ENCODE results near the gene NUP50. TPM values are rescaled to one million over a fixed set of nuclear protein-coding genes. Genes with fewer than 3 reads are reported as not detected.

The NUP50 gene
- polyA plus RNA-seq, 1 donor (not counting 4 experiments of a cell fraction or from before 2014, with no cell fraction given) = 28.1 TPM

GRCh38 chr22:45208993-45209838, 45.5 kb downstream of the NUP50 start:
- no peaks in the 10 kb centered on the region for H3K9me3 ChIP-seq (ENCODE audit: control insufficient read depth, low read depth, low read length)
- peaks cover 27% of the 10 kb centered on the region for H4K20me1 ChIP-seq (ENCODE audit: control insufficient read depth, extremely low read depth, insufficient read depth, low read length)
- no peak overlapping the region for H3K27ac ChIP-seq (ENCODE audit: control insufficient read depth, insufficient read depth, low read length)
- FAIRE-seq (peak; percentile 20), DNase-seq (ENCODE audit: low read depth, low spot score) (no peak)
- TF ChIP-seq EZH2 (IDR thresholded peaks at IDR 0.05; ENCODE audit: low read length) (no peak), CTCF (optimal IDR thresholded peaks at IDR 0.05 in 1 of 3, IDR thresholded peaks at IDR 0.05 in 1 of 3, conservative IDR thresholded peaks at IDR 0.05 in 1 of 3; ENCODE audit: extremely low read depth in 1 of 3, insufficient read depth in 2 of 3, low read length in 3 of 3) (peak; percentile 59 to 92 (median 60))
- no peaks in the 10 kb centered on the region for H3K9me1 ChIP-seq (ENCODE audit: control insufficient read depth, extremely low read depth, insufficient read depth, low read length)
- peaks cover 56% of the 10 kb centered on the region for H3K79me2 ChIP-seq (ENCODE audit: control insufficient read depth, insufficient read depth, low read length)
- no peak overlapping the region for H3K9ac ChIP-seq (ENCODE audit: control insufficient read depth, extremely low read depth, insufficient read depth, low read length)
- dilution Hi-C loops (cut with MboI; ENCODE audit: extremely low pct_ligation_motif_present, low sequenced_read_pairs) = no loop called here
- no peak overlapping the region for H3K4me2 ChIP-seq (ENCODE audit: control insufficient read depth, extremely low read depth, insufficient read depth, low read depth, low read length)
- H3K4me3 ChIP-seq (ENCODE audit: control insufficient read depth in 2 of 3, extremely low read depth in 1 of 3, insufficient read depth in 2 of 3, low read depth in 1 of 3, low read length in 3 of 3) = no peak overlapping the region
- H2AFZ ChIP-seq (ENCODE audit: control insufficient read depth, low read length) = no peak overlapping the region
- peaks cover 31 to 38% of the 10 kb centered on the region in 2 experiments for H3K36me3 ChIP-seq (ENCODE audit: control insufficient read depth in 2 of 2, extremely low read depth in 1 of 2, insufficient read depth in 2 of 2, low read length in 2 of 2)
- H3K4me1 ChIP-seq (ENCODE audit: control insufficient read depth, extremely low read depth, insufficient read depth, low read length) = peaks cover 19% of the 10 kb centered on the region
- H3K27me3 ChIP-seq (ENCODE audit: control insufficient read depth, extremely low read depth, insufficient read depth, low read length) = no peaks in the 10 kb centered on the region

- Histone ChIP-seq H3K27ac (ENCODE audit: control insufficient read depth, insufficient read depth, low read length) (no peak overlapping the region), H3K9ac (ENCODE audit: control insufficient read depth, extremely low read depth, insufficient read depth, low read length) (no peak overlapping the region), H2AFZ (ENCODE audit: control insufficient read depth, low read length) (no peak overlapping the region)
These were observed 46.4 kb downstream of the NUP50 start for GRCh38 chr22:45210174-45210573.

More at GRCh38 chr22:45210174-45210573, 46.4 kb downstream of the NUP50 start:
- H3K36me3 ChIP-seq (ENCODE audit: control insufficient read depth in 2 of 2, extremely low read depth in 1 of 2, insufficient read depth in 2 of 2, low read length in 2 of 2) = peaks cover 24 to 34% of the 10 kb centered on the region in 2 experiments
- peaks cover 19% of the 10 kb centered on the region for H3K4me1 ChIP-seq (ENCODE audit: control insufficient read depth, extremely low read depth, insufficient read depth, low read length)
- H3K27me3 ChIP-seq (ENCODE audit: control insufficient read depth, extremely low read depth, insufficient read depth, low read length) = no peaks in the 10 kb centered on the region
- no peak overlapping the region for H3K4me2 ChIP-seq (ENCODE audit: control insufficient read depth, extremely low read depth, insufficient read depth, low read depth, low read length)
- dilution Hi-C loops (cut with MboI; ENCODE audit: extremely low pct_ligation_motif_present, low sequenced_read_pairs) = no loop called here
- H3K4me3 ChIP-seq (ENCODE audit: control insufficient read depth in 2 of 3, extremely low read depth in 1 of 3, insufficient read depth in 2 of 3, low read depth in 1 of 3, low read length in 3 of 3) = no peak overlapping the region
- peaks cover 27% of the 10 kb centered on the region for H4K20me1 ChIP-seq (ENCODE audit: control insufficient read depth, extremely low read depth, insufficient read depth, low read length)
- FAIRE-seq (no peak), DNase-seq (ENCODE audit: low read depth, low spot score) (no peak)
- TF ChIP-seq CTCF (optimal IDR thresholded peaks at IDR 0.05 in 1 of 3, IDR thresholded peaks at IDR 0.05 in 1 of 3, conservative IDR thresholded peaks at IDR 0.05 in 1 of 3; ENCODE audit: extremely low read depth in 1 of 3, insufficient read depth in 2 of 3, low read length in 3 of 3) (no peak), EZH2 (IDR thresholded peaks at IDR 0.05; ENCODE audit: low read length) (no peak)
- no peaks in the 10 kb centered on the region for H3K9me3 ChIP-seq (ENCODE audit: control insufficient read depth, low read depth, low read length)
- peaks cover 61% of the 10 kb centered on the region for H3K79me2 ChIP-seq (ENCODE audit: control insufficient read depth, insufficient read depth, low read length)
- no peaks in the 10 kb centered on the region for H3K9me1 ChIP-seq (ENCODE audit: control insufficient read depth, extremely low read depth, insufficient read depth, low read length)
